Natural killer cell (primary cell): ENCODE data around the gene CAMSAP1. TPM values are rescaled to one million over a fixed set of nuclear protein-coding genes. Genes with fewer than 3 reads are reported as not detected.

Experiments used
- ATAC-seq, 3 donors: fragments of 150-1000 bp in 2 of 3; fragments of 200-7000 bp in 1 of 3; cut with Tn5 transposase; 1 replicate in 1 of 3; 2 replicates in 2 of 3; pipeline ENCODE4 v1.10.0; 2021; ENCODE audit warnings: mild to moderate bottlenecking in 2 of 3, moderate library complexity in 2 of 3
- DNase-seq, 2 donors: peaks; one replicate each; pipeline versions ENCODE4 v3.0.0 to v3.0.0-alpha.2; 2013 to 2021; ENCODE audit warnings: mixed read lengths in 1 of 2
- H3K27ac ChIP-seq: one replicate; pipeline ENCODE4 v1.5.1; 2013; ENCODE audit warnings: mild to moderate bottlenecking, low read length
- H3K27me3 ChIP-seq: one replicate; pipeline ENCODE4 v1.6.1; 2013; ENCODE audit warnings: low read length; ENCODE audit not compliant: control insufficient read depth, insufficient read depth
- H3K36me3 ChIP-seq: one replicate; pipeline ENCODE4 v1.6.1; 2013; ENCODE audit warnings: low read length; ENCODE audit not compliant: control insufficient read depth, insufficient read depth
- H3K4me1 ChIP-seq: one replicate; pipeline ENCODE4 v1.6.1; 2013; ENCODE audit warnings: low read length; ENCODE audit not compliant: control insufficient read depth, insufficient read depth
- H3K4me3 ChIP-seq: one replicate; pipeline ENCODE4 v1.5.1; 2013; ENCODE audit warnings: low read length
- H3K9me3 ChIP-seq: one replicate; pipeline ENCODE4 v1.6.1; 2013; ENCODE audit warnings: low read length; ENCODE audit not compliant: control insufficient read depth, insufficient read depth
- H3K27ac Mint-ChIP-seq, 2 donors: one replicate each; pipeline ENCODE4 v1.8.0; 2022; ENCODE audit warnings: mild to moderate bottlenecking in 2 of 2, mixed read lengths in 2 of 2, moderate library complexity in 1 of 2
- H3K27me3 Mint-ChIP-seq, 2 donors: one replicate each; pipeline ENCODE4 v1.8.0; 2022; ENCODE audit warnings: low read depth in 2 of 2, mixed read lengths in 2 of 2
- H3K36me3 Mint-ChIP-seq: one replicate; pipeline ENCODE4 v1.8.0; 2022; ENCODE audit warnings: mixed read lengths
- H3K4me1 Mint-ChIP-seq, 2 donors: one replicate each; pipeline ENCODE4 v1.8.0; 2022; ENCODE audit warnings: mixed read lengths in 2 of 2
- H3K4me3 Mint-ChIP-seq: one replicate; pipeline ENCODE4 v1.8.0; 2022; ENCODE audit warnings: mild to moderate bottlenecking, moderate library complexity, mixed read lengths
- H3K9me3 Mint-ChIP-seq, 2 donors: one replicate each; pipeline ENCODE4 v1.8.0; 2022; ENCODE audit warnings: mixed read lengths in 2 of 2
- WGBS: methylation state at CpG from one replicate; pipeline ENCODE4 v1.1.7; 2013; ENCODE audit warnings: missing lambda C conversion rate; ENCODE audit not compliant: insufficient coverage; 5-methylcytosine and 5-hydroxymethylcytosine counted together
- intact Hi-C: fragments of 100-400 bp; cut with micrococcal nuclease; formaldehyde crosslinking; loops from one replicate; pipeline ENCODE4 v1.14.2; 2022
- total RNA-seq, 4 donors: library from RNA; stranded (reverse); fragments of 120-200 nt in 1 of 4; gene quantifications; one replicate each; pipeline versions ENCODE4 v1.2.3 to v1.2.4, GENCODE V29; 2013 to 2022
- TF ChIP-seq, protein P1 (sequence below): fragments of 200-600 bp; IDR thresholded peaks from one replicate; pipeline ENCODE4 v1.8.0; 2022; ENCODE audit warnings: antibody characterized with exemption

Gene CAMSAP1
- total RNA-seq, 3 donors from 2014 or later (not counting 1 experiment from before 2014, with no cell fraction given), result 25.9 to 33.5 (median 28.1) TPM

DNA sequence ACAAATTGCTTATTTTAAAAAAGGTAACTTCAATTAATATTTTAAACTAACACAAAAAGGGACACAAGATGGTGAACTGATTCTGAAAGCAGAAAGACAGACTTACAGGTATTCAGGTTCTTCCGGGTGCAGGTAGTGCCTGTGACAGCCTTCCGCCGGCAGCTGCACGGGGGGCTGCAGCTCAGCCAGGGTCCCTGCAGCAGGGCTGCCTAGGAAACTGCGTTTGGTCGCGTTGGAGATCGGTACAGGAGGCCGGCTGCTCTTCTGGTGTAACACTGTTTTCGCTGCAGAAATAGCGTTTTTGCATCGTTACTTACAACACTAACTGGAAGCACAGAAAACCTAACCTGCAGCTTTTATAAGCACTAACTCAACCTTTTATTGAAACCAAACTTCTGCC, 80.0 kb downstream of the CAMSAP1 start:
- Histone ChIP-seq H3K27me3 (no peaks in the 10 kb centered on the region), H3K36me3 (peaks cover 29% of the 10 kb centered on the region), H3K4me1 (no peaks in the 10 kb centered on the region), H3K9me3 (peaks cover 7% of the 10 kb centered on the region), H3K27ac (no peak overlapping the region), H3K4me3 (no peak overlapping the region)
- 98% methylated on average over 12 of the region's 12 CpGs for WGBS
- no peak overlapping the region for H3K27ac Mint-ChIP-seq
- intact Hi-C loops, result no loop called here
- H3K4me1 Mint-ChIP-seq, result peaks cover 15 to 18% of the 10 kb centered on the region in 2 donors
- ATAC-seq (no peak), DNase-seq (no peak)
- no peaks in the 10 kb centered on the region for H3K27me3 Mint-ChIP-seq
- no peak overlapping the region for H3K4me3 Mint-ChIP-seq
- peaks cover 29% of the 10 kb centered on the region for H3K36me3 Mint-ChIP-seq
- TF ChIP-seq, protein P1, sequence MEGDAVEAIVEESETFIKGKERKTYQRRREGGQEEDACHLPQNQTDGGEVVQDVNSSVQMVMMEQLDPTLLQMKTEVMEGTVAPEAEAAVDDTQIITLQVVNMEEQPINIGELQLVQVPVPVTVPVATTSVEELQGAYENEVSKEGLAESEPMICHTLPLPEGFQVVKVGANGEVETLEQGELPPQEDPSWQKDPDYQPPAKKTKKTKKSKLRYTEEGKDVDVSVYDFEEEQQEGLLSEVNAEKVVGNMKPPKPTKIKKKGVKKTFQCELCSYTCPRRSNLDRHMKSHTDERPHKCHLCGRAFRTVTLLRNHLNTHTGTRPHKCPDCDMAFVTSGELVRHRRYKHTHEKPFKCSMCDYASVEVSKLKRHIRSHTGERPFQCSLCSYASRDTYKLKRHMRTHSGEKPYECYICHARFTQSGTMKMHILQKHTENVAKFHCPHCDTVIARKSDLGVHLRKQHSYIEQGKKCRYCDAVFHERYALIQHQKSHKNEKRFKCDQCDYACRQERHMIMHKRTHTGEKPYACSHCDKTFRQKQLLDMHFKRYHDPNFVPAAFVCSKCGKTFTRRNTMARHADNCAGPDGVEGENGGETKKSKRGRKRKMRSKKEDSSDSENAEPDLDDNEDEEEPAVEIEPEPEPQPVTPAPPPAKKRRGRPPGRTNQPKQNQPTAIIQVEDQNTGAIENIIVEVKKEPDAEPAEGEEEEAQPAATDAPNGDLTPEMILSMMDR, result no peak
- no peaks in the 10 kb centered on the region for H3K9me3 Mint-ChIP-seq

DNA sequence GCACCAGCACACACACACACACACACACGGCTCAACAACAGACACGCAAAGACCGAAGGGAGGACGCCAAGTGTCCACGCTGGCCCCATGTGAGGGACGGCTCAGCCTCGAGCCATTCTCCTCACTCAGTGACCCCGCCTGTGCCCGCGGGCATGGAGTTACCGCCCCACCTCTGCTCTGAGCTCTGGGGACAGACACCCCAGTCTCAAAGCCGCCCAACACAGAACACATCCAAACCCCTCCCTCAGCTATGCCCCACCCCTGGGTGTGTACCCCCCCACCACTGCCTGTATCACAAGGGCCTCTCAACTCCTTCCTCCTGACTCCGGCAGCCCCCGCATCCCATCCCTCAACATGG, 81.2 kb downstream of the CAMSAP1 start:
- no peak overlapping the region for H3K4me3 ChIP-seq
- WGBS, result 99% methylated on average over 14 of the region's 14 CpGs
- ATAC-seq, result no peak
- Mint-ChIP-seq H3K4me1 (peaks cover 10 to 18% of the 10 kb centered on the region in 2 donors), H3K27ac (no peak overlapping the region), H3K9me3 (no peaks in the 10 kb centered on the region), H3K4me3 (no peak overlapping the region), H3K27me3 (no peaks in the 10 kb centered on the region), H3K36me3 (peaks cover 32% of the 10 kb centered on the region)
- H3K27ac ChIP-seq, result no peak overlapping the region
- peaks cover 37% of the 10 kb centered on the region for H3K36me3 ChIP-seq
- H3K4me1 ChIP-seq, result no peaks in the 10 kb centered on the region
- intact Hi-C loops, result no loop called here
- TF ChIP-seq, protein P1, result no peak
- peaks cover 7% of the 10 kb centered on the region for H3K9me3 ChIP-seq
- H3K27me3 ChIP-seq, result no peaks in the 10 kb centered on the region
- no peak for DNase-seq

DNA sequence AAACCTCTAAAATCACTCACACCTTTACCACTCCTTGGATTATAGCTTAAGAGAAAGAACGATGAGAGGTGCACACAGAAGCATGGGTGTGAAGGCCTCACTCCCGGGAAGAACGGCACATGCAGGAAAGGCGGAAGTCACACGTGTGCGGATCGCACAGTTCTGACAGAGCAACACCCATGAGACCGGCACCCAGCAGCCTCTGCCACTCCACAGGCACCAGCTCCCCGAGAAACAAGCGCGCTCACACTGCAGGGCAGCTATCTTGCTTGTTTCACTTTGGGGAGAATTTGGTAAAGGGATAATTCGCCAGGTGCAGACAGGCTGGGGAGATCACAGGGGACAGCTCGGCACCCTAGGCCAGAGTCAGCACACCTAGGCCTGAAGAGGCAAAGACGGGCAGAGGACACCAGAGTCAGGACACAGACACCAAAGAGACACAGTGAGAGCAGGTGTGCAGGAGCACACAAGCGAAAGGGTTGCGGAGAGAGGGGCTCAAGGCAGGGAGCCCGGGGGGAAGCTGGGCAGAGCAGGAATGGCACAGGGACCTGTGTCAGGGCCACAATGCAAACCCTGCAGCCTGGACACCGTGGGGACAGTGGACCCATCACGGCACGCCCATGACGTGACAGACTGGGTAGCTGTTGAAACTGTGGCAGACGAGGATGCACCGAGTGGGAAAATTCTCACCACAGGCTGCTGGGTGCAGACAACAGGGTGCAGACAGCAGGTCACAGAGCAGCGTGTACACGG, 81.7 kb downstream of the CAMSAP1 start:
- H3K27me3 Mint-ChIP-seq, result no peaks in the 10 kb centered on the region
- H3K27me3 ChIP-seq, result no peaks in the 10 kb centered on the region
- TF ChIP-seq, protein P1, result no peak
- peaks cover 10 to 14% of the 10 kb centered on the region in 2 donors for H3K4me1 Mint-ChIP-seq
- ATAC-seq (no peak), DNase-seq (no peak)
- no peak overlapping the region for H3K27ac ChIP-seq
- H3K36me3 Mint-ChIP-seq, result peaks cover 32% of the 10 kb centered on the region
- no peak overlapping the region for H3K27ac Mint-ChIP-seq
- WGBS, result 94% methylated on average over 25 of the region's 25 CpGs
- peaks cover 40% of the 10 kb centered on the region for H3K36me3 ChIP-seq
- intact Hi-C loops, result no loop called here
- H3K4me3 Mint-ChIP-seq, result no peak overlapping the region
- H3K4me1 ChIP-seq, result no peaks in the 10 kb centered on the region
- peaks cover 7% of the 10 kb centered on the region for H3K9me3 ChIP-seq
- H3K9me3 Mint-ChIP-seq, result no peaks in the 10 kb centered on the region
- H3K4me3 ChIP-seq, result no peak overlapping the region

DNA sequence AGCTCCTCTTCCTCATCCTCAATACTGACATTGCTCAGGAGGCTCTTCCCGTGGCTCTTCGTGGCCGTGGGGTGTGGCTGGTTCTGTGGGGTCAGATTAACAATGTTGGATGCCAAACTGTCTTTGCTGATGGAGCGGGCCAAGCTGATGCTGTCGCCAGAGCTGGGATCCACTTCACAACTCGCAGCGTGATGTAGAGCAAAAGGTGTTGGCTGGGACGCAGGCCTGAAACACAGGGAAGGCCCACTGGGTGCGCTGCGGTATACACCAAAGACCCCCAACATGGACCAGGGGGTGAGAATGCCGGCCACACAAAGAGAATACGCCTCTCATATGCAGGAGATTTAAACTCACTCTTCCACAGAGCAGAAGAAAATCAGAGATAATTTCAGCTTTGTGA, 84.3 kb downstream of the CAMSAP1 start:
- Histone ChIP-seq H3K27ac (no peak overlapping the region), H3K27me3 (no peaks in the 10 kb centered on the region), H3K9me3 (peaks cover 1% of the 10 kb centered on the region), H3K36me3 (peaks cover 56% of the 10 kb centered on the region), H3K4me1 (no peaks in the 10 kb centered on the region), H3K4me3 (no peak overlapping the region)
- DNase-seq, result no peak
- Mint-ChIP-seq H3K9me3 (no peaks in the 10 kb centered on the region), H3K4me3 (no peak overlapping the region), H3K27me3 (no peaks in the 10 kb centered on the region), H3K36me3 (peaks cover 23% of the 10 kb centered on the region), H3K27ac (no peak overlapping the region), H3K4me1 (peaks cover 9 to 10% of the 10 kb centered on the region in 2 donors)
- no peak for ATAC-seq
- TF ChIP-seq, protein P1, result no peak
- intact Hi-C loops, result no loop called here
- 96% methylated on average over 12 of the region's 12 CpGs for WGBS
